Heart right ventricle (tissue), 16 donors: Measurements from ENCODE around the gene UTS2R. TPM values are rescaled to one million over a fixed set of nuclear protein-coding genes. Genes with fewer than 3 reads are reported as not detected.

Source experiments
- ATAC-seq, 8 donors: fragments of 200-7000 bp; cut with Tn5 transposase; one replicate each; pipeline ENCODE4 v1.9.1; 2020; ENCODE audit warnings: mild to moderate bottlenecking in 8 of 8, moderate library complexity in 8 of 8, moderate number of reproducible peaks in 1 of 8
- DNase-seq, 2 donors: peaks; one replicate each; pipeline ENCODE4 v3.0.0-alpha.2; 2020
- H3K27ac ChIP-seq, 10 donors: fragments of 200-600 bp; sonication (generic) in 2 of 10; one replicate each; pipeline versions ENCODE4 v1.5.0 to v1.8.0; 2020 to 2022; ENCODE audit warnings: mild to moderate bottlenecking in 3 of 10
- H3K27me3 ChIP-seq, 7 donors: fragments of 200-600 bp; one replicate each; pipeline ENCODE4 v1.8.0; 2021 to 2022; ENCODE audit warnings: mild to moderate bottlenecking in 2 of 7
- H3K36me3 ChIP-seq, 9 donors: fragments of 200-600 bp; sonication (generic) in 1 of 9; one replicate each; pipeline versions ENCODE4 v1.5.0 to v1.8.0; 2020 to 2022; ENCODE audit warnings: mild to moderate bottlenecking in 2 of 9
- H3K4me1 ChIP-seq, 9 donors: fragments of 200-600 bp; sonication (generic) in 1 of 9; one replicate each; pipeline versions ENCODE4 v1.5.0 to v1.8.0; 2020 to 2022; ENCODE audit warnings: mild to moderate bottlenecking in 4 of 9
- H3K4me3 ChIP-seq, 10 donors: fragments of 200-600 bp; sonication (generic) in 2 of 10; one replicate each; pipeline versions ENCODE4 v1.5.0 to v1.8.0; 2020 to 2022; ENCODE audit warnings: mild to moderate bottlenecking in 7 of 10, moderate library complexity in 2 of 10
- H3K9me3 ChIP-seq, 11 donors: fragments of 200-600 bp in 10 of 11; sonication (generic) in 2 of 11; one replicate each; pipeline versions ENCODE4 v1.5.0 to v1.8.0; 2013 to 2022; ENCODE audit warnings: mild to moderate bottlenecking in 2 of 11, control low read depth in 1 of 11, moderate library complexity in 1 of 11
- WGBS, 2 donors: extraction: QIAGEN DNeasy Blood & Tissue Kit; methylation state at CpG; one replicate each; pipeline ENCODE4 v1.1.7; 2013; ENCODE audit warnings: inconsistent platforms in 1 of 2; 5-methylcytosine and 5-hydroxymethylcytosine counted together
- intact Hi-C, 10 donors: fragments of 100-400 bp; cut with DNase I; formaldehyde crosslinking; loops; one replicate each; pipeline versions ENCODE4 v1.11.1 to v1.14.2; 2022
- polyA plus RNA-seq, 2 donors: library from polyadenylated mRNA; stranded (reverse); fragments of 200-250 nt; gene quantifications; one replicate each; pipeline ENCODE4 v1.2.3, GENCODE V29; 2013
- total RNA-seq, 10 donors: library from RNA; stranded (reverse); fragmentation: NEBNext Ultra II Directional in 3 of 10; extraction: Animal tissue kit (Norgen Biotek cat#: 25700) in 3 of 10; gene quantifications; one replicate each; pipeline versions ENCODE4 v1.2.1 to v1.2.4, GENCODE V29; 2021 to 2023
- TF ChIP-seq, protein P1 (sequence below), 9 donors: fragments of 200-600 bp; sonication (generic) in 2 of 9; IDR thresholded peaks; one replicate each; pipeline versions ENCODE4 v1.5.0 to v1.8.0; 2021 to 2022; ENCODE audit warnings: antibody characterized with exemption in 9 of 9, mild to moderate bottlenecking in 5 of 9, moderate library complexity in 1 of 9
- donor health status: Arrhythmogenic right ventricular cardiomyopathy.
- donor health status: ischemic (EF 13 %, LVEDD 7.1; RV severe dilation, severe dysfunction).
- donor health status: healthy with polysubstance abuse.
- donor health status: DM: no; HTN: yes; CAD: no.
- donor health status: DM: no; HTN: no; CAD: no.
- donor health status: ischemic (EF 25% LVEDD 6.9; RV normal size, moderate dysfunction).
- donor health status: ischemic (EF 25% LVEDD 5.7; RV mildly dilated, moderate dysfunction).
- donor health status: healthy.
- donor health status: DM: yes; HTN: yes; CAD: no.
- donor health status: Ischemic cardiomyopathy.
- donor health status: ischemic (EF 35%, LVEDD 5.7; RV mildly dilated, moderate dysfunction).
- donor health status: nonischemic (EF 11% LVEDD 7.7; RV severe dilation, severe dysfunction).
- donor health status: DM: yes; HTN: yes; CAD: no.
- donor health status: PGD.
- donor health status: ischemic (EF 29% LVEDD 5.4; RV normal size, mild dysfunction).
- donor health status: nonischemic (EF 23%, LVEDD 6.1; RV moderate dilation, normal function).

The UTS2R gene
- total and polyA plus RNA-seq, 12 donors, result 0.04 to 5.9 (median 1.3) TPM; not detected in 1

DNA sequence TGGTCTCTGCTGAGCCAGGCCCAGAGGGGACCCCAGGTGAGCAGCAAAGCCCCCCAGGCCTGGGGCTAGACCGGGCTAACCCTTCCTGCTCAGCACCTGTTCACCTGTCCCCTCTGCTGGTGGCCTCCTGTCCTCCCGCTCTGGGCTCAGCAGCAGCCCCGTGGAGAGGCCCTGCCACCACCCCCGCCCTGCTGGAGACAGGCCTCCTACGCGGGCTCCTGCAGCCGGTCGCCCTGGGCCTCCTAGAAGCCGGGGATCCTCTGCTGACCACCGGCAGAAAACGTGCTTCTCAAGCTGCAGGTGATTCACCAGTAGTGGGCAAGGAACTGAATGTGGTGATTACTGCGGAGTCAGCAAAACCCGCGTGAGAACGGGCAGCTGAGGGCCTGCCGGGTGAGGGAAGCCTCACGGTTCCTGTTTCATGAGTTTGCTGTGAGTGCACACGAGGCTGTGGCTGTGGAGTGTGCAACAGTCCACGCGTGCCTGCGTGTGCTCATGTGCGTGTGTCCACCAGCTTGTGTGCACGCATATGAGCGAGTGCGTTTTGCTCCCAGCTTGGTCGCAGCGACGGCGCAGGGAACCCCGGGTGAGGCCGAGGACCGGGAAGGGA, 38.8 kb upstream of the UTS2R start:
- ATAC-seq (peak in 6 of 8 donors; percentile 23 to 46 (median 28)), DNase-seq (peak in 1 of 2 donors; percentile 43)
- H3K4me1 ChIP-seq, result peaks cover 19 to 56% (median 47%) of the 10 kb centered on the region in 9 donors
- intact Hi-C loops, result no loop called here
- H3K27me3 ChIP-seq, result peaks cover 0 to 48% (median 26%) of the 10 kb centered on the region in 7 donors
- H3K27ac ChIP-seq, result peak overlapping the region in 5 of 10 donors; percentile 34 to 90 (median 67)
- H3K36me3 ChIP-seq, result no peaks in the 10 kb centered on the region
- WGBS, 2 donors, result 18 to 30% methylated on average over 27 to 32 of the region's 32 CpGs
- peak overlapping the region; percentile 42 to 82 (median 58) for H3K4me3 ChIP-seq
- H3K9me3 ChIP-seq, result no peaks in the 10 kb centered on the region
- TF ChIP-seq, protein P1, sequence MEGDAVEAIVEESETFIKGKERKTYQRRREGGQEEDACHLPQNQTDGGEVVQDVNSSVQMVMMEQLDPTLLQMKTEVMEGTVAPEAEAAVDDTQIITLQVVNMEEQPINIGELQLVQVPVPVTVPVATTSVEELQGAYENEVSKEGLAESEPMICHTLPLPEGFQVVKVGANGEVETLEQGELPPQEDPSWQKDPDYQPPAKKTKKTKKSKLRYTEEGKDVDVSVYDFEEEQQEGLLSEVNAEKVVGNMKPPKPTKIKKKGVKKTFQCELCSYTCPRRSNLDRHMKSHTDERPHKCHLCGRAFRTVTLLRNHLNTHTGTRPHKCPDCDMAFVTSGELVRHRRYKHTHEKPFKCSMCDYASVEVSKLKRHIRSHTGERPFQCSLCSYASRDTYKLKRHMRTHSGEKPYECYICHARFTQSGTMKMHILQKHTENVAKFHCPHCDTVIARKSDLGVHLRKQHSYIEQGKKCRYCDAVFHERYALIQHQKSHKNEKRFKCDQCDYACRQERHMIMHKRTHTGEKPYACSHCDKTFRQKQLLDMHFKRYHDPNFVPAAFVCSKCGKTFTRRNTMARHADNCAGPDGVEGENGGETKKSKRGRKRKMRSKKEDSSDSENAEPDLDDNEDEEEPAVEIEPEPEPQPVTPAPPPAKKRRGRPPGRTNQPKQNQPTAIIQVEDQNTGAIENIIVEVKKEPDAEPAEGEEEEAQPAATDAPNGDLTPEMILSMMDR (IDR thresholded peaks at IDR 0.05), result no peak

DNA sequence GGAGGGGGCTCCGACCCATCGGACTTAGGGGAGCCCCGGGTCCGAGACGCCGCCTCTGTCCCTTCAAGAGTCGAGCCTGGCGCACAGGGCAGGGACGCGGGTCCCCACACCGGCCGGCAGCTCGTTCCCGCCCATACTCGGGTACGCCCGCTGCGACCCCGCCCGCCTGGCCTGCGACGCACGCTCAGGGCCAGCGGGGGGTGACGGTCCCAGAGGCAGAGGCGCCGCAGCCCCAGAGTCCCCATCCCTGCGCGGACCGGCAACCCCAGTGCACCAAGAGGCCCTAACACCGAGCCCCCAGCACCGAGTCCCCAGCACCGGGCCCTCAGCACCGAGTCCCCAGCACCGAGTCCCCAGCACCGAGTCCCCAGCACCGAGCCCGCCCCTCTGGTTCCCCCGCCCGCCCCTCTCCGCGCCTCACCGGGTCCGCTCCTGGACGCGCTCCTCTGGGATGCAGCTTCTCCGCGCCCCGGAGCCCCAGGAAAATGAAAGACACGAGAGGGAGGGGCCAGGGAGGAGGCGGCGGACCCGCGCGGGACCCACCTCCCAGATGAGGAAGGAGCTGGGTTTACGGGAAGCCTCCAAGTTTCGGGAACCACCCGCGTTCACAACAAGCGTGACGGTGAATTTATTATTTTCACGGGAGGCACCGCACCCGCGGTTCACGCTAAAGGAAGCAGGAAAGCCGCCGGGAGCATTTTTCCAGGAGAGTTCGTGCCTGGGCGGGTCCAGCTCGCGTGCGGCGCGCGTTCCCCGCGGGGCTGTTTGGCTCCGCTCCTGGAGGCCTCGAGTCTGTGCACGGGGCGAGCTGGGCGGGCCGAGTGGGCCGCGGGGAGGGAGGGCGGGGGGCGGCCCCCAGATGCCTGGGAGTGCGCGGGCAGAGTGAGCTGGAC, 38.0 kb upstream of the UTS2R start, which contains the start of gene SECTM1:
Gene SECTM1 (minus strand): TSS at position 488 of the 893 bp plus-strand sequence. CDS start 6,526 bp downstream, outside the sequence.
- Histone ChIP-seq H3K36me3 (no peaks in the 10 kb centered on the region), H3K9me3 (no peaks in the 10 kb centered on the region), H3K27ac (peak within 1 kb of the TSS in 9 of 10 donors; percentile 11 to 90 (median 67)), H3K4me3 (peak within 1 kb of the TSS; percentile 42 to 82 (median 58)), H3K27me3 (peaks cover 0 to 47% (median 24%) of the 10 kb centered on the region in 7 donors), H3K4me1 (peaks cover 19 to 59% (median 47%) of the 10 kb centered on the region in 9 donors)
- WGBS, 2 donors, result 2 to 3% methylated on average over 71 to 90 of the region's 90 CpGs
- intact Hi-C loops, result no loop called here
- DNase-seq (peak; percentile 55 to 59), ATAC-seq (peak; percentile 35 to 61 (median 46))
- TF ChIP-seq, protein P1 (IDR thresholded peaks at IDR 0.05), result no peak

DNA sequence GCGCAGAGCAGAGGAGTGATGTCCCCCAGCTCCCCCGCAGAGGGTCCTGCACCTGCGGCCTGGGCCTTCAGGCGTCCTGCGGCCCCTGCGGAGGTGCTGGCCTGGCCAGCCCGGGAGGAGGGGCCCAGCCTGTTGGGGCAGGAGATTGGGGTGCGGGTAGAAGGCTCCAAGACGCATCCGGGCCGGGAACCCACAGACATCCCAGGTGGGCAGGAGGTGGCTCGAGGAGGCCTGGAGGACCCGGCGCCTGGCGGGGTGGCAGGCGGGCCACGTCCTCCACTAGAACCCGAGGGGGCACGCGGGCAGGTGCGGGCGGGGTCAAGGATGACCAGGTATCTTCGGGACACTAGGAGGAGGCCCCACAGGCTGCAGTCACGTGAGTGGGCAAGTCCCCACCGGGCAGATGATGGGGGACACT, 37.4 kb upstream of the UTS2R start:
- peak overlapping the region; percentile 42 to 82 (median 58) for H3K4me3 ChIP-seq
- no peak for DNase-seq
- H3K9me3 ChIP-seq, result no peaks in the 10 kb centered on the region
- H3K36me3 ChIP-seq, result no peaks in the 10 kb centered on the region
- TF ChIP-seq, protein P1 (IDR thresholded peaks at IDR 0.05), result no peak
- intact Hi-C loops, result no loop called here
- H3K27ac ChIP-seq, result peak overlapping the region in 9 of 10 donors; percentile 11 to 90 (median 67)
- peaks cover 0 to 40% (median 18%) of the 10 kb centered on the region in 7 donors for H3K27me3 ChIP-seq
- 60 to 70% methylated on average over 23 to 25 of the region's 25 CpGs for whole genome bisulfite sequencing, 2 donors
- ATAC-seq, result peak in 1 of 8 donors; percentile 9
- H3K4me1 ChIP-seq, result peaks cover 19 to 66% (median 54%) of the 10 kb centered on the region in 9 donors
